Left lung (tissue), 10 donors: Measurements from ENCODE around the gene BEND2. TPM values are rescaled to one million over a fixed set of nuclear protein-coding genes. Genes with fewer than 3 reads are reported as not detected.

ENCODE experiments used
- ATAC-seq: fragments of 200-7000 bp; cut with Tn5 transposase; one replicate; pipeline ENCODE4 v1.9.1; 2020; ENCODE audit warnings: moderate library complexity
- DNase-seq, 4 donors: peaks; one replicate each; pipeline ENCODE4 v3.0.0-alpha.2; 2013 to 2020
- H3K27ac ChIP-seq, 2 donors: fragments of 200-600 bp; sonication (generic) in 1 of 2; one replicate each; pipeline versions ENCODE4 v1.5.0 to v1.8.0; 2020 to 2021
- H3K27me3 ChIP-seq, 2 donors: fragments of 200-600 bp; sonication (generic) in 1 of 2; one replicate each; pipeline versions ENCODE4 v1.5.0 to v1.8.0; 2020 to 2021
- H3K36me3 ChIP-seq, 2 donors: fragments of 200-600 bp; sonication (generic) in 1 of 2; one replicate each; pipeline versions ENCODE4 v1.5.0 to v1.8.0; 2020 to 2021
- H3K4me1 ChIP-seq, 2 donors: fragments of 200-600 bp; one replicate each; pipeline ENCODE4 v1.8.0; 2021
- H3K4me3 ChIP-seq, 2 donors: fragments of 200-600 bp; sonication (generic) in 1 of 2; one replicate each; pipeline versions ENCODE4 v1.5.0 to v1.8.0; 2020 to 2021; ENCODE audit warnings: mild to moderate bottlenecking in 1 of 2
- H3K9me3 ChIP-seq, 2 donors: fragments of 200-600 bp; sonication (generic) in 1 of 2; one replicate each; pipeline versions ENCODE4 v1.5.0 to v1.8.0; 2020 to 2021
- intact Hi-C, 2 donors: fragments of 100-400 bp; cut with DNase I; formaldehyde crosslinking; loops; one replicate each; pipeline versions ENCODE4 v1.11.2 to v1.14.2; 2022
- polyA plus RNA-seq, 6 donors: library from polyadenylated mRNA; unstranded; fragments of 120-200 nt; gene quantifications; one replicate each; pipeline ENCODE4 v1.2.1, GENCODE V29; 2013; ENCODE audit not compliant: insufficient read length in 6 of 6
- total RNA-seq, 2 donors: library from RNA; stranded (reverse); fragmentation: NEBNext Ultra II Directional; extraction: Animal tissue kit (Norgen Biotek cat#: 25700); gene quantifications; one replicate each; pipeline ENCODE4 v1.2.1, GENCODE V29; 2021
- TF ChIP-seq, protein P1 (sequence below), 2 donors: fragments of 200-600 bp; sonication (generic) in 1 of 2; IDR thresholded peaks; one replicate each; pipeline versions ENCODE4 v1.5.0 to v1.8.0; 2021; ENCODE audit warnings: antibody characterized with exemption in 2 of 2
- donor health status: DM: no; HTN: yes; CAD: no.
- donor health status: DM: no; HTN: no; CAD: no.

Gene BEND2
- total and polyA plus RNA-seq, 8 donors: 0.08 to 0.17 (median 0.10) TPM; not detected in 2

DNA sequence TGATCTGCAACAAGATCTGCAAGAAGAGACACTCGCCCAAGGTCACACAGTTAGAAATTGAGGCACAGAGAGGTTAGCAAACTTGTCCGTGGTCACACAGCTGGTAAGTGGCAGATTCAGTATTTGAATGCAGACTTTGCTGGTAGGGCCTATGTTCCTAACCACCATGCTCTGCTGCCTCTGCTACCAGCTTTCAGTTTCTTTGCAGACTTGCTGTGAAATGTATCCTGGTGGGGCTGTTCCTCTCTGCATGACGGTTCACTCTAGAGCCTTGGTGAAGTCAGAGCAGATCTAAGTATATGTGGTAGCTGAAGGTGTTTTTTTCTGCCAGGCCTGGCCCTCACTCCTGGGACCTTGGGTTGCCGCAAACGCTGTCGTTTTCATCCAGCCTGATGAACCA is 87.1 kb downstream of the BEND2 start:
- Histone ChIP-seq H3K4me1 (no peaks in the 10 kb centered on the region), H3K36me3 (no peaks in the 10 kb centered on the region), H3K9me3 (no peaks in the 10 kb centered on the region), H3K27ac (no peak overlapping the region), H3K4me3 (no peak overlapping the region), H3K27me3 (no peaks in the 10 kb centered on the region)
- TF ChIP-seq, protein P1, sequence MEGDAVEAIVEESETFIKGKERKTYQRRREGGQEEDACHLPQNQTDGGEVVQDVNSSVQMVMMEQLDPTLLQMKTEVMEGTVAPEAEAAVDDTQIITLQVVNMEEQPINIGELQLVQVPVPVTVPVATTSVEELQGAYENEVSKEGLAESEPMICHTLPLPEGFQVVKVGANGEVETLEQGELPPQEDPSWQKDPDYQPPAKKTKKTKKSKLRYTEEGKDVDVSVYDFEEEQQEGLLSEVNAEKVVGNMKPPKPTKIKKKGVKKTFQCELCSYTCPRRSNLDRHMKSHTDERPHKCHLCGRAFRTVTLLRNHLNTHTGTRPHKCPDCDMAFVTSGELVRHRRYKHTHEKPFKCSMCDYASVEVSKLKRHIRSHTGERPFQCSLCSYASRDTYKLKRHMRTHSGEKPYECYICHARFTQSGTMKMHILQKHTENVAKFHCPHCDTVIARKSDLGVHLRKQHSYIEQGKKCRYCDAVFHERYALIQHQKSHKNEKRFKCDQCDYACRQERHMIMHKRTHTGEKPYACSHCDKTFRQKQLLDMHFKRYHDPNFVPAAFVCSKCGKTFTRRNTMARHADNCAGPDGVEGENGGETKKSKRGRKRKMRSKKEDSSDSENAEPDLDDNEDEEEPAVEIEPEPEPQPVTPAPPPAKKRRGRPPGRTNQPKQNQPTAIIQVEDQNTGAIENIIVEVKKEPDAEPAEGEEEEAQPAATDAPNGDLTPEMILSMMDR (IDR thresholded peaks at IDR 0.05): no peak
- intact Hi-C loops: no loop called here
- DNase-seq (no peak), ATAC-seq (no peak)

DNA sequence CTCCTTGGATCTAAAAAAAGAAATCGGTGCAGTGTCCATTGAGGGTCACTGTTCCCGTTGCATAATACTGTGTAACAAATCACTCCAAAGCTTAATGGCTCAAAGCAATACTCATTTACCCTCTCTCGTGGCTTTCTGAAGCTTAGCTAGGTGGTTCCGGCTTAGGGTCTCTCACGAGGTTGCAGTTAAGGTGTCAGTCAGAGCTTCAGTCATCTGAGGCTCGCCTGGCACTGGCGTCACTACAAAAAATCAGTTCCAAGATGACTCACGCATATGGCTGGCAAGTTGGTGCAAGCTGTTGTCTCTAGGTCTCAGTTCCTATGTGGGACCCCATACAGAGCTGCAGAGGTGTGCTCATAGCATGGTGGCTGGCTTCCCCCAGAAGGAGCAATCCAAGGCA is 91.0 kb downstream of the BEND2 start:
- Histone ChIP-seq H3K9me3 (no peaks in the 10 kb centered on the region), H3K27ac (no peak overlapping the region), H3K4me3 (no peak overlapping the region), H3K36me3 (no peaks in the 10 kb centered on the region), H3K27me3 (no peaks in the 10 kb centered on the region), H3K4me1 (no peaks in the 10 kb centered on the region)
- no peak for DNase-seq
- intact Hi-C loops: no loop called here
- TF ChIP-seq, protein P1 (IDR thresholded peaks at IDR 0.05): no peak
- ATAC-seq: no peak

DNA sequence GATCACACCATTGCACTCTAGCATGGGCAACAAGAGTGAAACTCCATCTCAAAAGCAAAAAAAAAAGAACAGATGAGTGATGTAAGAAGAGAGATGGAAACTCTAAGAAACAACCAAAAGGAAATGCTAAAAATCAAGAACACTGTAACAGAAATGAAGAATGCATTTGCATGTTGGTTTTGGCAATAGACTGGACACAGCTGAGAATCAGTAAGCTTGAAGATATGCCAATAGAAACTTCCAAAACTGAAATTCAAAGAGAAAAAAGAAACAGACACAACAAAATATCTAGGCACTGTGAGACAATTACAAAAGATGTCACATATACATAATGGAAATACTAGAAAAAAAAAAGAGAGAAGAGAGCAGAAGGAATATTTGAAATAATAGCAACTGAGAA is 93.7 kb downstream of the BEND2 start:
- no peak overlapping the region for H3K4me3 ChIP-seq
- TF ChIP-seq, protein P1 (IDR thresholded peaks at IDR 0.05): no peak
- no peak overlapping the region for H3K27ac ChIP-seq
- H3K36me3 ChIP-seq: no peaks in the 10 kb centered on the region
- ATAC-seq: no peak
- H3K27me3 ChIP-seq: no peaks in the 10 kb centered on the region
- intact Hi-C loops: no loop called here
- no peak for DNase-seq
- H3K4me1 ChIP-seq: no peaks in the 10 kb centered on the region
- H3K9me3 ChIP-seq: no peaks in the 10 kb centered on the region

DNA sequence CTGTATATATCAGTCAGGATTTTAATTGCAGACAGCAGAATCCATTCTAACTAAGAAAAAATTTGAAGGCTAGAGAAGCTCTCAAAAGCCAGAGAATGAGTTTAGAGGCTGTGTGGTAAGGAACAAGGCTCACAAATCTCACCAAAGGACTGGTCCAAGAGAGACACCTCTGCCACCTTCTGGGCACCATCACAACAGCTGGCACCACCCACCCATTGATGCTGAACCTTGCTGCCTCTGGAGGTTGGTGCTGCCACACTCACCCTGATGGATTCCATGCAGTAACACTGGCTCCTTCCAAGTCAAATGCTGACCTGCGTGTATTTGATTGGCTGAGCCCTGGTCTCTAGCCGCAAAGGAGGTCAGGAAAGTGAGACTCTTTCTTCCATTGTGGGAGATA is 100.8 kb downstream of the BEND2 start:
- TF ChIP-seq, protein P1 (IDR thresholded peaks at IDR 0.05): no peak
- Histone ChIP-seq H3K9me3 (no peaks in the 10 kb centered on the region), H3K27me3 (peaks cover 0 to 4% of the 10 kb centered on the region in 2 donors), H3K27ac (no peak overlapping the region), H3K4me3 (no peak overlapping the region), H3K4me1 (no peaks in the 10 kb centered on the region), H3K36me3 (no peaks in the 10 kb centered on the region)
- intact Hi-C loops: no loop called here
- ATAC-seq: no peak
- no peak for DNase-seq

Other genes with a start within 250 kb of the BEND2 start
- 1 to 10 TPM in 1 of 2 donors, under 1 TPM in 1; 0.97 to 1.7 TPM for gene SCML2, start 133.8 kb upstream of the BEND2 start, total RNA-seq
- gene SCML2, start 133.8 kb upstream of the BEND2 start, polyA plus RNA-seq: 10 to 100 TPM in 4 of 6 donors, 1 to 10 TPM in 2; 9.2 to 12.4 (median 10.3) TPM
- 10 to 100 TPM; 27.1 to 37.6 TPM for gene CDKL5, start 204.7 kb upstream of the BEND2 start, total RNA-seq
- 10 to 100 TPM; 10.6 to 13.2 (median 12.6) TPM for gene CDKL5, start 204.7 kb upstream of the BEND2 start, polyA plus RNA-seq